Epithelial cell of proximal tubule (primary cell): ENCODE results near the gene VPS16. TPM values are rescaled to one million over a fixed set of nuclear protein-coding genes. Genes with fewer than 3 reads are reported as not detected.
A peak's percentile ranks its signal among the peaks of the same experiment; 100 is the strongest.

Experiments
- DNase-seq: peaks from one replicate; pipeline ENCODE4 v3.0.0-alpha.2; 2011; ENCODE audit warnings: low read depth
- H3K4me3 ChIP-seq: 2 replicates; pipeline ENCODE4 v1.5.1; 2011; ENCODE audit warnings: low read depth, mild to moderate bottlenecking, low read length
- CTCF ChIP-seq: conservative IDR thresholded peaks from 2 replicates; pipeline ENCODE4 v1.5.1; 2012; ENCODE audit warnings: low read depth, mild to moderate bottlenecking, low read length
- total RNA-seq: library from RNA; depleted of rRNA; stranded (reverse); fragments of >200 nt; gene quantifications from 2 replicates; pipeline ENCODE4 v1.2.3, GENCODE V29; 2015

Gene VPS16
- total RNA-seq = 18.1 and 19.2 TPM in 2 replicates

- TF ChIP-seq CTCF = no peak
- peak within 1 kb of the TSS; percentile 98 for H3K4me3 ChIP-seq
- DNase-seq = no peak
Measured at GRCh38 chr20:2840138-2840966, at the start of gene VPS16, which contains the start of gene PCED1A. Gene VPS16 (plus strand): TSS chr20:2840745. CDS start chr20:2840775, 30 bp downstream. Gene PCED1A (minus strand): TSS chr20:2840655. CDS start chr20:2839912, 743 bp downstream.

GRCh38 chr20:2793471-2793870, 47.1 kb upstream of the VPS16 start:
- no peak for DNase-seq
- H3K4me3 ChIP-seq = no peak overlapping the region
- no peak for TF ChIP-seq CTCF

- no peak overlapping the region for H3K4me3 ChIP-seq
- TF ChIP-seq CTCF = no peak
- DNase-seq = no peak
Measured at GRCh38 chr20:2794202-2794748, 46.3 kb upstream of the VPS16 start.

GRCh38 chr20:2794866-2795447, 45.6 kb upstream of the VPS16 start:
- no peak for TF ChIP-seq CTCF
- DNase-seq = no peak
- no peak overlapping the region for H3K4me3 ChIP-seq

GRCh38 chr20:2795451-2795850, 45.1 kb upstream of the VPS16 start:
- DNase-seq = no peak
- TF ChIP-seq CTCF = no peak

GRCh38 chr20:2796011-2796660, 44.4 kb upstream of the VPS16 start:
- DNase-seq = no peak
- no peak for TF ChIP-seq CTCF
- no peak overlapping the region for H3K4me3 ChIP-seq

More at GRCh38 chr20:2795451-2795850, 45.1 kb upstream of the VPS16 start:
- H3K4me3 ChIP-seq = no peak overlapping the region
